Glomerular visceral epithelial cell (primary cell): ENCODE results near the gene FCHSD2.
"Not testable (repeated sequence)": the region's sequence is repeated elsewhere in the genome, so short reads cannot be mapped to it uniquely, and the experiment has no call there.

ENCODE experiments used
- DNase-seq: peaks from one replicate; pipeline ENCODE4 v3.0.0-alpha.2; 2016; ENCODE audit errors: extremely low spot score

FCHSD2 gene

GRCh38 chr11:72926076-72926475 is 216.0 kb downstream of the FCHSD2 start:
- DNase-seq, result no peak

GRCh38 chr11:72925656-72926055 is 216.5 kb downstream of the FCHSD2 start:
- no peak for DNase-seq

GRCh38 chr11:72924568-72925190 is 217.4 kb downstream of the FCHSD2 start:
- DNase-seq, result peak; percentile 17

GRCh38 chr11:72921028-72921716 is 220.9 kb downstream of the FCHSD2 start:
- DNase-seq, result no peak

GRCh38 chr11:72920001-72920400 is 222.1 kb downstream of the FCHSD2 start:
- DNase-seq, result no peak

GRCh38 chr11:72918851-72919250 is 223.3 kb downstream of the FCHSD2 start:
- no peak for DNase-seq

- no peak for DNase-seq
Measured at GRCh38 chr11:72912253-72912652, 229.9 kb downstream of the FCHSD2 start.

GRCh38 chr11:72909558-72910388 is 232.3 kb downstream of the FCHSD2 start:
- DNase-seq, result not testable (repeated sequence)

- DNase-seq, result no peak
Measured at GRCh38 chr11:72908032-72908676, 234.0 kb downstream of the FCHSD2 start.

GRCh38 chr11:72904016-72904415 is 238.1 kb downstream of the FCHSD2 start:
- DNase-seq, result no peak

GRCh38 chr11:72901374-72901773 is 240.7 kb downstream of the FCHSD2 start:
- DNase-seq, result no peak

GRCh38 chr11:72900013-72900412 is 242.1 kb downstream of the FCHSD2 start:
- no peak for DNase-seq

- no peak for DNase-seq
Measured at GRCh38 chr11:72899238-72899637, 242.9 kb downstream of the FCHSD2 start.

GRCh38 chr11:72897506-72897905 is 244.6 kb downstream of the FCHSD2 start:
- DNase-seq, result no peak

- DNase-seq, result no peak
Measured at GRCh38 chr11:72896431-72896830, 245.7 kb downstream of the FCHSD2 start.

- no peak for DNase-seq
Measured at GRCh38 chr11:72890881-72891280, 251.2 kb downstream of the FCHSD2 start.

GRCh38 chr11:72886619-72887018 is 255.5 kb downstream of the FCHSD2 start:
- no peak for DNase-seq

GRCh38 chr11:72885749-72886609 is 256.1 kb downstream of the FCHSD2 start:
- DNase-seq, result no peak

- DNase-seq, result no peak
Measured at GRCh38 chr11:72876147-72876546, 266.0 kb downstream of the FCHSD2 start.

GRCh38 chr11:72875736-72876135 is 266.4 kb downstream of the FCHSD2 start:
- DNase-seq, result no peak

GRCh38 chr11:72872012-72872411 is 270.1 kb downstream of the FCHSD2 start:
- DNase-seq, result no peak
